Occipital lobe (tissue), 2 donors: ENCODE measurements around the gene NGEF. TPM values are rescaled to one million over a fixed set of nuclear protein-coding genes. Genes with fewer than 3 reads are reported as not detected.

Experiments
- DNase-seq: peaks from one replicate; lab custom pipeline; 2025; lab: John Stamatoyannopoulos, UW
- total RNA-seq: library from RNA; depleted of rRNA; stranded (reverse); fragments of >200 nt; gene quantifications from one replicate; pipeline ENCODE4 v1.2.3, GENCODE V29; 2014

NGEF gene
- total RNA-seq, 1 donor from 2014 or later, result 22.8 TPM

DNA sequence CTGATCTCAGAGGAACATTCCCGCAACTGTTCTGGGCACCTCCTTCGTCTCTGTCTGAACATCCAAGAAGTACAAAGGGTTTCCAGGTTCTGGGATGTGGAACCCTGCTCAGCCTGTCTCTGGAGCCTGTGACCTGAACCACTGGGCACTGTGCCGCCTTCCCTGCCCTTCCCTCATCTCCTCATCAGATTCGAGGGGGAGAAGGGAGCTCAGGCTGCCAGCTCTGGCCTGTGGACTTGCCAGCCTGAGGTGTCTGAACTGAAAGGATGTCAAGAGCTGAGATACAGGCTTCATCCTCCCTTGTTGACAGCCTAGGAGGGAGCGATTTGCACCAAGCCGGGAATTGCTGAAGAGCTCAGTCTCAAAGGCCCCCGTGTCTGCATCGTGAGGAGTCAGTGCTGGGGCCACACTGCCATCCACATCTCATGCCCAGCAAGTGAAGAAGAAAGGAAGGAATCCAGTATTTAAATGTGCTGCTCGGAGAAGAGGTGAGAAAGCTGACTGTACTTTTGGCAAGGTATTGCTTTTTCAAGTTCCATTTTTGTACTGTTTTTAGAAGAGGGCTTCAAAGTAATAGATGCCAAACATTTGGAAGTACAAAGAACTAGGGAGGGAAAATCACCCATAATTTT lies 32.0 kb upstream of the NGEF start:
- DNase-seq, result peak; percentile 38

GRCh38 chr2:233042549-233042948 lies 29.5 kb upstream of the NGEF start:
- no peak for DNase-seq

- no peak for DNase-seq
Observed at GRCh38 chr2:233041722-233042323, 28.8 kb upstream of the NGEF start.

- DNase-seq, result no peak
Observed at GRCh38 chr2:233040571-233040970, 27.5 kb upstream of the NGEF start.

- DNase-seq, result no peak
Observed at GRCh38 chr2:233039846-233040530, 26.9 kb upstream of the NGEF start.

GRCh38 chr2:233039212-233039845 lies 26.3 kb upstream of the NGEF start:
- DNase-seq, result no peak

GRCh38 chr2:233037078-233037477 lies 24.0 kb upstream of the NGEF start:
- no peak for DNase-seq

- no peak for DNase-seq
Observed at GRCh38 chr2:233036162-233036838, 23.2 kb upstream of the NGEF start.

GRCh38 chr2:233035426-233036161 lies 22.5 kb upstream of the NGEF start:
- DNase-seq, result no peak

DNA sequence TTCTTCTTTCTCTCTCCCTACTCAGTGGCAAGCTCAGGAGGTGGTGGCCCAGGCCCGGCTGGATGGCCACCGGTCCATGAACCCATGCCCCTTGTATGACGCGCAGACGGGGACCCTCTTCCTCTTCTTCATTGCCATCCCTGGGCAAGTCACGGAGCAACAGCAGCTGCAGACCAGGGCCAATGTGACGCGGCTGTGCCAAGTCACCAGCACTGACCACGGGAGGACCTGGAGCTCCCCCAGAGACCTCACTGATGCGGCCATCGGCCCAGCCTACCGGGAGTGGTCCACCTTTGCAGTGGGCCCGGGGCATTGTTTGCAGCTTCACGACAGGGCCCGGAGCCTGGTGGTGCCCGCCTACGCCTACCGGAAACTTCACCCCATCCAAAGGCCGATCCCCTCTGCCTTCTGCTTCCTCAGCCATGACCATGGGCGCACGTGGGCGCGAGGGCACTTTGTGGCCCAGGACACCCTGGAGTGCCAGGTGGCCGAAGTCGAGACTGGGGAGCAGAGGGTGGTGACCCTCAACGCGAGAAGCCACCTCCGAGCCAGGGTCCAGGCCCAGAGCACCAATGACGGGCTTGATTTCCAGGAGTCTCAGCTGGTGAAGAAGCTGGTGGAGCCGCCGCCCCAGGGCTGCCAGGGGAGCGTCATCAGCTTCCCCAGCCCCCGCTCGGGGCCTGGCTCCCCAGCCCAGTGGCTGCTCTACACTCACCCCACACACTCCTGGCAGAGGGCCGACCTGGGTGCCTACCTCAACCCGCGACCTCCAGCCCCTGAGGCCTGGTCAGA lies 21.2 kb upstream of the NGEF start:
- no peak for DNase-seq

GRCh38 chr2:233033672-233034071 lies 20.6 kb upstream of the NGEF start:
- DNase-seq, result no peak

DNA sequence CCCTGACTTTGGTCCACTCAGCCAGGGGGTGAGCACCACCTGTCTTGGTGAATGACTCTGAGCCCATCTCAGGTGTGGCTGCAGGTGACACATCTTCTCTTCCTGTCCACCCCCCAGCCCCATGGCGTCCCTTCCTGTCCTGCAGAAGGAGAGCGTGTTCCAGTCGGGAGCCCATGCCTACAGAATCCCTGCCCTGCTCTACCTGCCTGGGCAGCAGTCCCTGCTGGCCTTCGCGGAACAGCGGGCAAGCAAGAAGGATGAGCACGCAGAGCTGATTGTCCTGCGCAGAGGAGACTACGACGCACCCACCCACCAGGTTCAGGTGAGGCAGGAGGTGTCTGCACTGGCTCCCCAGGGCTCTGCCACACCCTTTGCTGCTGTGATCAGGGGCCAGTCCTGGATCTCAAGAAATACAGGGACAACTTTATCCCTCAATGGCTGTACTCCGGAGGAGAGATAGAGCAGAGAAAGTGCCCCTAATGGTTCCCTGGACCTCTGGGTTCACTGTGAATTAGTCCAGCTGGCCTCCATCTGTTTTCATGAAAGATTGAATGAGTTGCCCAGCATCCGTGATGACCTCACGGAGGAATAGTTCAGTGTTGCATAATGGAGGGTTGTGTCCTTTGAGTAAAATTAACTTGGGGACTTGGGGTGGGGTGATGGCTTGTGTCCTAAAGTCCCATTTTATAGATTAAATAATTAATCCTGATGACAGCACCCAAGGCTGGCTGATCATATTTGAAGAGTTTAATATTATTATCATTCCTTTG lies 19.7 kb upstream of the NGEF start, which contains the start of gene NEU2:
Gene NEU2, plus strand, starts transcription at position 122 of the 770 bp plus-strand sequence. Its CDS starts 0 bp downstream, at position 122.
- DNase-seq, result no peak

DNA sequence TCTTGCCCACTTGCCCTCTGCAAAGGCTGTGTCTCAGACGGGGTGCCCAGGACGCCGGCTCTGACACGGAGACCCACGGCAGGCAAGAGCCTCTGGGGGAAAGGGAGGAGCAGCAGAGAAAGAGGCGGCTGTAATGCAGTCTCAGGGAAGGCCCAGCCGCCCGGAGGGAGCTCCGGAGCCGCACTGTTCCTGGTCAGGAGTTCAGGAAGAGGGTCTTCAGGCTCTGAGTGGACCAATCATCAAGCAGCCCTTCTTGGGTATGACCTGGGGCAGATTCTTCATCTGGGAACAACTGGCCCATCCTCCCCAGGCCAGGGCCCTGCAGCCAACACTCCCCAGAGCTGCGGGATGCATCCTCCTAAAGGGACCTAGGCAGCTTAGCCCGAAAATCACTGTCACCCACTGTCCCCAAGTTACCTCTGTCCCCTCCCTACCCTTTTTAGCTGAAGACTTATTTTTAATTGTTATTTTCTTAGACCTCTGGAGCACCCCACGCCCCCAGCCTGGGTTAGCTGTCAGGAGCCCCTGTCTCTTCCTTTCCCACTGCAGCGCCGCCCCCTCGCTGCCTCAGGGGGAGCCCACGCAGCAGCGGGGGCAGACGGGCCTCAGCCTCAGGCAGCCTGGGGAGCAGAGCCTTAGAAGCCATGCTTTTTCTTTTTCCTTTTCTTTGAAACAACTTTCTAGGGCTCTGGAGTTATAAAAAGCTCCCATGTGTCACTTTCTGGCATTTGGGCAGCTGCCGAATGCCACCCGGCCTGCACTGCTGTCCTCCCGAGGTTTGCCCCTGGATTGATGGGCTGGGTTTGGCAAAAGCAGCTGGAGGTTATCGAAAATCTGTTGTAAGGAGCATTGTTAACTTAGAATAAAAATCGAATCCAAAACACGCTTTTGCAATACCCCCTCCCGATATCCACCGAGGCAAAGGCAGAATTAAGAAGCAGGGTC lies 18.8 kb upstream of the NGEF start:
- DNase-seq, result no peak

GRCh38 chr2:233029321-233029720 lies 16.3 kb upstream of the NGEF start:
- DNase-seq, result no peak

GRCh38 chr2:233026198-233026813 lies 13.2 kb upstream of the NGEF start:
- DNase-seq, result no peak

- no peak for DNase-seq
Observed at GRCh38 chr2:233025706-233026105, 12.7 kb upstream of the NGEF start.

- no peak for DNase-seq
Observed at GRCh38 chr2:233023761-233024410, 10.8 kb upstream of the NGEF start.
